Adrenal gland (tissue), 5 donors: Measurements from ENCODE around the gene TRIM10.

Source experiments
- POLR2A ChIP-seq, 2 donors: fragments of 450-650 bp; IDR thresholded peaks; one replicate each; pipeline ENCODE4 v1.6.1; 2017; ENCODE audit warnings: antibody characterized with exemption in 2 of 2, mild to moderate bottlenecking in 2 of 2, moderate library complexity in 1 of 2
- TF ChIP-seq, protein P1 (sequence below), 6 experiments: fragments of 450-650 bp in 4 of 6; fragments of 200-600 bp in 2 of 6; sonication (generic) in 1 of 6; IDR thresholded peaks; 1 replicate in 5 of 6; 2 replicates in 1 of 6; pipeline versions ENCODE4 v1.5.1 to v1.8.0; 2016 to 2021; ENCODE audit warnings: antibody characterized with exemption in 6 of 6, mild to moderate bottlenecking in 2 of 6, moderate library complexity in 1 of 6
- donor health status: DM: no; HTN: no; CAD: no.

DNA sequence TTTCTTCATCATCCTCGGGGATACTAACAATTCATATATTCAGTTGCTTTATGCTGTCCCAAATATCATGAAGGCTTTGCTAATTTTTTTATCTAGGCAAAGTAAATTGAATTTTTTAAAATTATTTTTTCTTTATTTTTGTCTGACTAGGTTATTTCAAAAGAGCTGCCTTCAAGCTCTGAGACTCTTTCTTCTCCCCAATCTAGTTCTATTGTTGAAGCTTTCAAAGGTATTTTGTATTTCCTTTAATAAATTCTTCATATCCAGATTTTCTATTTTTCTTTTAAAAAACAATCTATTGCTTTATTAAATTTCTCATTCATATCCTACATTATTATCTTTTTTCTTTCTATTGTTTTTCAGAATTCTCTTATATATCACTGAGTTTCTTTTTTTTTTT is 19.1 kb upstream of the TRIM10 start:
- no peak for TF ChIP-seq POLR2A (IDR thresholded peaks at IDR 0.05)
- TF ChIP-seq, protein P1, sequence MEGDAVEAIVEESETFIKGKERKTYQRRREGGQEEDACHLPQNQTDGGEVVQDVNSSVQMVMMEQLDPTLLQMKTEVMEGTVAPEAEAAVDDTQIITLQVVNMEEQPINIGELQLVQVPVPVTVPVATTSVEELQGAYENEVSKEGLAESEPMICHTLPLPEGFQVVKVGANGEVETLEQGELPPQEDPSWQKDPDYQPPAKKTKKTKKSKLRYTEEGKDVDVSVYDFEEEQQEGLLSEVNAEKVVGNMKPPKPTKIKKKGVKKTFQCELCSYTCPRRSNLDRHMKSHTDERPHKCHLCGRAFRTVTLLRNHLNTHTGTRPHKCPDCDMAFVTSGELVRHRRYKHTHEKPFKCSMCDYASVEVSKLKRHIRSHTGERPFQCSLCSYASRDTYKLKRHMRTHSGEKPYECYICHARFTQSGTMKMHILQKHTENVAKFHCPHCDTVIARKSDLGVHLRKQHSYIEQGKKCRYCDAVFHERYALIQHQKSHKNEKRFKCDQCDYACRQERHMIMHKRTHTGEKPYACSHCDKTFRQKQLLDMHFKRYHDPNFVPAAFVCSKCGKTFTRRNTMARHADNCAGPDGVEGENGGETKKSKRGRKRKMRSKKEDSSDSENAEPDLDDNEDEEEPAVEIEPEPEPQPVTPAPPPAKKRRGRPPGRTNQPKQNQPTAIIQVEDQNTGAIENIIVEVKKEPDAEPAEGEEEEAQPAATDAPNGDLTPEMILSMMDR (IDR thresholded peaks at IDR 0.05): no peak
